Astrocyte of the spinal cord (primary cell): Measurements from ENCODE around the gene ACOX3.

ENCODE experiments used
- DNase-seq: peaks from one replicate; pipeline ENCODE4 v3.0.0; 2011; ENCODE audit warnings: low read depth, low spot score
- H3K4me3 ChIP-seq: 2 replicates; pipeline ENCODE4 v1.5.1; 2011; ENCODE audit warnings: low read depth, mild to moderate bottlenecking, low read length, moderate library complexity
- in situ Hi-C: cut with HindIII; loops from 2 replicates; pipeline ENCODE4 v1.10.0; 2017; ENCODE audit warnings: low sequenced_read_pairs
- TF ChIP-seq, protein P1 (sequence below): IDR thresholded peaks from 2 replicates; pipeline ENCODE4 v1.5.1; 2012; ENCODE audit warnings: low read depth, mild to moderate bottlenecking, low read length, inconsistent platforms

The ACOX3 gene

DNA sequence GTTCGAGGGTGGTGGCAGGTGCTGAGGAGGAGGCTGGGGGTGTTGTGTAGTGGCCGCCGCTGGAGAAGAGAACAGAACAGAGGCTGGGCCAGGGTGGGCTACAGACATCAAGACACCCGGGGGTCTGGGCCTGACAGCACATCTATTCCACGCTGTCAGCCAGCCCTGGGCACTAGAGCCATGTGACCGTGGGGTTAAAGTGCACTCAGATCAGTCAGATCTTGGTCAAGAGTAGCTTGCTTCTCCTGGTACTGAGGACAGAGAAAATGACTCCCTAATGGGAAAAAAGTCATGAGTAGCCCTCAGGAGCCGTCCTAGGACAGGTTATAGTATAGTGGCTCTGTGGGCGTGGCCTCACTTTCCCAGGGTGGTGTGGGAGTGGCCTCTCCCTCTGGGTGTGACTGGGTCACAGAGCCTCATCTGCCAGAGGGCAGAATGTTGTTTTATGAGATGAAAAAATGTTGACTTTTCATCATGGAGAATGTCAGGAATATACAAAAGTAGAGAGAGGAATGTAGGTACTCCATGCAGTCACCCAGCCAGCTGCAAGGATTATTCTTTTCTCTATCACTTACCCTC lies 19.4 kb upstream of the ACOX3 start:
- no peak for DNase-seq
- H3K4me3 ChIP-seq = no peak overlapping the region
- TF ChIP-seq, protein P1, sequence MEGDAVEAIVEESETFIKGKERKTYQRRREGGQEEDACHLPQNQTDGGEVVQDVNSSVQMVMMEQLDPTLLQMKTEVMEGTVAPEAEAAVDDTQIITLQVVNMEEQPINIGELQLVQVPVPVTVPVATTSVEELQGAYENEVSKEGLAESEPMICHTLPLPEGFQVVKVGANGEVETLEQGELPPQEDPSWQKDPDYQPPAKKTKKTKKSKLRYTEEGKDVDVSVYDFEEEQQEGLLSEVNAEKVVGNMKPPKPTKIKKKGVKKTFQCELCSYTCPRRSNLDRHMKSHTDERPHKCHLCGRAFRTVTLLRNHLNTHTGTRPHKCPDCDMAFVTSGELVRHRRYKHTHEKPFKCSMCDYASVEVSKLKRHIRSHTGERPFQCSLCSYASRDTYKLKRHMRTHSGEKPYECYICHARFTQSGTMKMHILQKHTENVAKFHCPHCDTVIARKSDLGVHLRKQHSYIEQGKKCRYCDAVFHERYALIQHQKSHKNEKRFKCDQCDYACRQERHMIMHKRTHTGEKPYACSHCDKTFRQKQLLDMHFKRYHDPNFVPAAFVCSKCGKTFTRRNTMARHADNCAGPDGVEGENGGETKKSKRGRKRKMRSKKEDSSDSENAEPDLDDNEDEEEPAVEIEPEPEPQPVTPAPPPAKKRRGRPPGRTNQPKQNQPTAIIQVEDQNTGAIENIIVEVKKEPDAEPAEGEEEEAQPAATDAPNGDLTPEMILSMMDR = no peak
- in situ Hi-C loops = no loop called here

DNA sequence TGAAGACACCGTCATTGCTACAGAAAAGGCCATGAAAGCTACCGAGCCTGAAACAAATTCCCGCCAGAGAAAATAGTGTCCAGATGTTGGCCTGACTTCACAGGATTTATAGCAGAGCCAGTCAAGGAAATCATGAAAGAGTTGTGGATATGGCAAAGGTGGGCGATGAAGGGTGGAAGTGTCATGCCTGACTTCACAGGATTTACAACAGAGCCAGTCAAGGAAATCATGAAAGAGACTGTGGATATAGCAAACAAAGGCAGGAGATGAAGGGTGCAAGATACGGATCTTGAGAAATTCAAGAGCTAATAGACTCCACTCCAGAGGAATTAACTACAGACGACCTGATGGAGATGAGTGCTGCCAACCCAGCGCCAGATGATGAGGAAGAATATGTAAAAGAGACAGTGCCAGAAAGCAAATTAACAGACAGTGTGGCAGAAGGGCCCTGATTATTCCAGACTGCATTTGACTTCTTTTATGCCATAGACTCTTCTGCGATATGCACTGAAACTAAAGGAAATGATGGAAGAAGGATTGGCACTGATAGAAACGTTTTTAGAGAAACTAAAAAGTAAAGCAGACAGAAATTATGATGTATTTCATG lies 17.2 kb upstream of the ACOX3 start:
- DNase-seq = no peak
- no peak overlapping the region for H3K4me3 ChIP-seq
- in situ Hi-C loops = no loop called here
- TF ChIP-seq, protein P1 = no peak

DNA sequence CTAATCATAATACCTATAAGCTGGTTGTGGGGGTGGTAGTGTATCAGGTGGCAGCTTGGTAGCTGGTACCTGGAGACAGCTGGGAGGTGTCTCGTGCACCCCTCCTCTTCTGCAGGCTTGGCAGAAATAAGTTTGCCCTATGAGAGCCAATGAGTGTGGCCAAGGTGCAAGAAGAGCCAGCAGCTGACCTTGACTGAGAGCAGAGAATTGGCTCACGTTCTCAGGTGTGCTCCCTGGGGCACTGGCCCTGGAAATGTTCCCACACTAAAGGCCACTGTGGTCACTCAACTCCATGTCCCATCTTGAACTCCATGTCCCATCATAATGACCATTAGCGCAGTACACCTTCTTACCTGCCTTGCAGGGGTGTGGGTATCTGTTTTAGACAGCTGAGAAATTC lies 13.4 kb upstream of the ACOX3 start:
- DNase-seq = no peak
- in situ Hi-C loops = no loop called here
- TF ChIP-seq, protein P1 = no peak
- no peak overlapping the region for H3K4me3 ChIP-seq

DNA sequence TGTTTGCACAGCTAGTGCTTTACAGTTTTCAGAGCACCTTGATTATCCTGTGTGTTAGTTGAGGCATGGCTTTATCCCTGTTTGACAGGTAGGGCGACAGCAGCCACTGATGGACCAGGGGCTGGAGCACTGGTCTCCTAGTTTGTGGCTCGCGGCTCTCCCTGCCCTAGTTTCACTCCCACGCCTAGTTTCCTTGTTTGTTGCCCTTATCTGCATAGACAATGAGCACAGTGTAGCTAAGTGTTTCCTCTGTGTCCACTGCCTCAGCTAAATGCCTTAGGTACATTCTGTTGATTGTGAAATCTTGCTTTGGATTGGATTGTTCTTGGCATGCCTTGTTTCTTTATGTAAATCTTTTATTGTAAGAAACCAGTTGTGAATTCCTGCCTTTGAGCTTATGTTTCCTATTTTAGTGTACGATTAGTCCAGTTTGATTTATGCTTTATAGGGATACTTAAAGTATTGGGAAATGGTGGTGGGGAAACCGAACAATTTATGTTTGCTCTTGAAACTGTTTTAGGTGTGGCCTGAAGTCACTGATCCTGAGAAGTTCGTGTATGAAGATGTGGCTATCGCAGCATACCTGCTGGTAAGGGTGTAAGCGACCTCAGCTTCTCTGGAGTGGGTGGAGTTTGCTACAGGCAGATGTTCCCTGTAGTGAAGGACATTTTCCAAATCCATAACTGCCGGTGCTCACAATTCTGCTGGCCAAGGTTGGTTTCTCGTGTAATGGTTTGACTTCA lies 11.1 kb upstream of the ACOX3 start:
- in situ Hi-C loops = no loop called here
- TF ChIP-seq, protein P1 = no peak
- DNase-seq = no peak
- H3K4me3 ChIP-seq = no peak overlapping the region

DNA sequence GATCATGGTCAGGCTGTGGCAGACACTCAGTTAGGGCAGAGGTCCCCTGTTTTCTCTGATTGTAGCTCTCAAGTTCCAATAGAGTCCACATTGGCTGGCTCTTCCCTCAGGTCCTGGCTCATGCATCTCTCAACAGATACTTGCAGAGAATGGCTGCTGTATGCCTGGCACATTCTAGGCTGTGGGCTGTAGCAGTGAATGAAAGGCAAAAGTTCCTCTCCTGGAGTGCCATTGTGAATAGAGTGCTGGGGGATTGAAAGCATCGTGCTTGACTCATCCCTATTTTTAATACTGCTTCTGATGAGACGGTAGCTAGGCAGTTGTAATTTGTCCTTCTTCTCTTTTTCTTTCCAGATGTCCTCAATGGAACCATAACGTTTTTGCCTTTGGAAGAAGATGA lies 5.6 kb upstream of the ACOX3 start:
- in situ Hi-C loops = no loop called here
- no peak for DNase-seq
- TF ChIP-seq, protein P1 = no peak
- H3K4me3 ChIP-seq = no peak overlapping the region

DNA sequence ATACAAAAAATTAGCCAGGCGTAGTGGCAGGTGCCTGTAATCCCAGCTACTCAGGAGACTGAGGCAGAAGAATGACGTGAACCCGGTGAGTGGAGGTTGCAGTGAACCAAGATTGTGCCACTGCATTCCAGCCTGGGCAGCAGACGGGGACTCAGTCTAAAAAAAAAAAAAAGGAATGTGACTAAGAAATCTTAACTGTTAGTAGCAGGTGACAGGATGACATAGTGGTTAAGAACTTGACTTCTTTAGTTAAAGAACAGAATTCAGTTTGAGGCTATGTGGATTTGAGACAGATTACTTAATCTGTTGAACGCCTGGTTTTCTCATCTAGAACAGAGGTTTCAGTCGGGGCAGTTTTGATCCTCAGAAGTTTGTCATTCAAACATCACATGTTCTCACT lies 3.3 kb upstream of the ACOX3 start:
- TF ChIP-seq, protein P1 = no peak
- no peak for DNase-seq
- no peak overlapping the region for H3K4me3 ChIP-seq
- in situ Hi-C loops = no loop called here
